T-cell (primary cell): Measurements from ENCODE around the gene SCFD2. TPM values are rescaled to one million over a fixed set of nuclear protein-coding genes. Genes with fewer than 3 reads are reported as not detected.
A peak's percentile ranks its signal among the peaks of the same experiment; 100 is the strongest.

Experiments used
- ATAC-seq, 4 experiments: fragments of 200-7000 bp in 3 of 4; fragments of 150-1000 bp in 1 of 4; cut with Tn5 transposase; replicated peaks in 1 of 4; 1 replicate in 3 of 4; 2 replicates in 1 of 4; pipeline ENCODE4 v1.10.0; 2021; ENCODE audit warnings: moderate library complexity in 3 of 4, mild to moderate bottlenecking in 2 of 4, moderate number of reproducible peaks in 1 of 4
- CTCF ChIA-PET, 2 donors: fragments of 300-600 bp; sonication (Branson Sonifier 250); formaldehyde crosslinking; loops; one replicate each; lab custom pipeline; 2022; ENCODE audit warnings: antibody characterized with exemption in 2 of 2; lab: Charles Lee
- POLR2A ChIA-PET, 2 donors: fragments of 300-600 bp; sonication (Branson Sonifier 250); formaldehyde crosslinking; loops; one replicate each; lab custom pipeline; 2022; ENCODE audit warnings: antibody characterized with exemption in 2 of 2; lab: Charles Lee
- DNase-seq, 35 experiments: peaks; one replicate each; pipeline versions ENCODE4 v3.0.0 to v3.0.0-alpha.2; 2013 to 2023
- H3K27ac ChIP-seq: one replicate; pipeline ENCODE4 v1.5.1; 2013; ENCODE audit warnings: low read length
- H3K27me3 ChIP-seq, 2 experiments: replicated peaks in 1 of 2; 1 replicate in 1 of 2; 2 replicates in 1 of 2; pipeline versions ENCODE4 v1.6.1 to v1.7.0; 2013; ENCODE audit warnings: low read length in 1 of 2, mixed read lengths in 1 of 2; ENCODE audit not compliant: control insufficient read depth in 2 of 2, insufficient read depth in 2 of 2; ENCODE audit errors: extremely low read depth in 1 of 2
- H3K36me3 ChIP-seq, 2 donors: 1 replicate in 1 of 2; 2 replicates in 1 of 2; pipeline versions ENCODE4 v1.6.1 to v1.7.0; 2013; ENCODE audit warnings: low read length in 1 of 2; ENCODE audit not compliant: control insufficient read depth in 2 of 2, insufficient read depth in 1 of 2; ENCODE audit errors: extremely low read depth in 1 of 2
- H3K4me1 ChIP-seq, 2 experiments: 1 replicate in 1 of 2; 2 replicates in 1 of 2; pipeline versions ENCODE4 v1.6.1 to v1.7.0; 2013; ENCODE audit warnings: low read length in 2 of 2, mixed read lengths in 1 of 2; ENCODE audit not compliant: insufficient read depth in 2 of 2, control insufficient read depth in 1 of 2; ENCODE audit errors: extremely low read depth in 1 of 2
- H3K4me3 ChIP-seq, 2 donors: 1 replicate in 1 of 2; 2 replicates in 1 of 2; pipeline versions ENCODE4 v1.5.1 to v1.7.0; 2013; ENCODE audit warnings: mild to moderate bottlenecking in 2 of 2, low read length in 1 of 2, moderate library complexity in 1 of 2; ENCODE audit not compliant: control insufficient read depth in 1 of 2; ENCODE audit errors: extremely low read depth in 1 of 2
- H3K9me3 ChIP-seq: 2 replicates; pipeline ENCODE4 v1.7.0; 2013
- H3K27ac Mint-ChIP-seq, 2 donors: one replicate each; pipeline ENCODE4 v1.8.0; 2020 to 2021; ENCODE audit warnings: mild to moderate bottlenecking in 2 of 2, mixed read lengths in 2 of 2
- H3K27me3 Mint-ChIP-seq, 2 donors: one replicate each; pipeline ENCODE4 v1.8.0; 2021 to 2022; ENCODE audit warnings: mixed read lengths in 2 of 2
- H3K36me3 Mint-ChIP-seq: one replicate; pipeline ENCODE4 v1.8.0; 2021; ENCODE audit warnings: mixed read lengths
- H3K4me1 Mint-ChIP-seq, 3 donors: one replicate each; pipeline ENCODE4 v1.8.0; 2020 to 2022; ENCODE audit warnings: mixed read lengths in 3 of 3, mild to moderate bottlenecking in 1 of 3
- H3K4me3 Mint-ChIP-seq, 3 donors: one replicate each; pipeline ENCODE4 v1.8.0; 2020 to 2022; ENCODE audit warnings: mild to moderate bottlenecking in 3 of 3, mixed read lengths in 3 of 3, moderate library complexity in 3 of 3
- H3K9me3 Mint-ChIP-seq, 3 donors: one replicate each; pipeline ENCODE4 v1.8.0; 2020 to 2022; ENCODE audit warnings: mixed read lengths in 3 of 3
- WGBS: methylation state at CpG from one replicate; pipeline ENCODE4 v1.1.5; 2013; ENCODE audit warnings: missing lambda C conversion rate; ENCODE audit not compliant: insufficient coverage; 5-methylcytosine and 5-hydroxymethylcytosine counted together
- total RNA-seq, 35 experiments: library from RNA in 6 of 35; stranded (reverse) in 6 of 35; fragments of 120-200 nt in 1 of 35; gene quantifications; one replicate each; pipeline versions ENCODE4 v1.2.1 to v1.2.4 and lab custom pipeline; 2013 to 2026

SCFD2 gene
- total RNA-seq, 5 donors from 2014 or later (not counting 1 experiment from before 2014, with no cell fraction given) = 19.0 to 28.9 (median 21.8) TPM

- WGBS = no CpG with 5 or more reads among the region's 3 CpGs
- peaks cover 0 to 4% (median 0%) of the 10 kb centered on the region in 3 donors for H3K9me3 Mint-ChIP-seq
- no peak overlapping the region for H3K27ac Mint-ChIP-seq
- no peak for ATAC-seq
- POLR2A ChIA-PET = no interaction called here
- Histone ChIP-seq H3K9me3 (no peaks in the 10 kb centered on the region), H3K36me3 (peaks cover 0 to 10% of the 10 kb centered on the region in 2 donors), H3K4me1 (no peaks in the 10 kb centered on the region), H3K27me3 (no peaks in the 10 kb centered on the region), H3K27ac (no peak overlapping the region), H3K4me3 (no peak overlapping the region)
- no peaks in the 10 kb centered on the region for H3K4me1 Mint-ChIP-seq
- peaks cover 35% of the 10 kb centered on the region for H3K36me3 Mint-ChIP-seq
- H3K4me3 Mint-ChIP-seq = no peak overlapping the region
- CTCF ChIA-PET = no interaction called here
- no peaks in the 10 kb centered on the region for H3K27me3 Mint-ChIP-seq
- DNase-seq = no peak
Measured at GRCh38 chr4:53208753-53209152, 157.1 kb downstream of the SCFD2 start.

GRCh38 chr4:53205970-53206369 lies 159.9 kb downstream of the SCFD2 start:
- Mint-ChIP-seq H3K4me1 (no peaks in the 10 kb centered on the region), H3K36me3 (peaks cover 26% of the 10 kb centered on the region), H3K4me3 (no peak overlapping the region), H3K27me3 (no peaks in the 10 kb centered on the region), H3K27ac (no peak overlapping the region), H3K9me3 (no peaks in the 10 kb centered on the region)
- Histone ChIP-seq H3K4me1 (no peaks in the 10 kb centered on the region), H3K9me3 (no peaks in the 10 kb centered on the region), H3K27ac (no peak overlapping the region), H3K36me3 (peaks cover 0 to 4% of the 10 kb centered on the region in 2 donors), H3K27me3 (no peaks in the 10 kb centered on the region), H3K4me3 (no peak overlapping the region)
- ChIA-PET CTCF (no interaction called here), POLR2A (no interaction called here)
- ATAC-seq (no peak), DNase-seq (no peak)

- H3K4me3 Mint-ChIP-seq = no peak overlapping the region
- Histone ChIP-seq H3K27ac (no peak overlapping the region), H3K9me3 (no peaks in the 10 kb centered on the region), H3K36me3 (no peaks in the 10 kb centered on the region), H3K4me1 (no peaks in the 10 kb centered on the region), H3K27me3 (no peaks in the 10 kb centered on the region), H3K4me3 (no peak overlapping the region)
- no peak for DNase-seq
- H3K36me3 Mint-ChIP-seq = peaks cover 5% of the 10 kb centered on the region
- H3K9me3 Mint-ChIP-seq = no peaks in the 10 kb centered on the region
- no peaks in the 10 kb centered on the region for H3K27me3 Mint-ChIP-seq
- no peak overlapping the region for H3K27ac Mint-ChIP-seq
- POLR2A ChIA-PET = no interaction called here
- no CpG with 5 or more reads among the region's 1 CpG for WGBS
- H3K4me1 Mint-ChIP-seq = no peaks in the 10 kb centered on the region
- no peak for ATAC-seq
- CTCF ChIA-PET = interaction anchor here (0.6 to 2.0 kb wide), 4 partner anchors 10 to 1034 kb away, joined by 3 to 7 read pairs (median 3); no protein-coding TSS in a partner anchor
Measured at GRCh38 chr4:53199356-53199755, 166.5 kb downstream of the SCFD2 start.

- Mint-ChIP-seq H3K36me3 (no peaks in the 10 kb centered on the region), H3K4me3 (no peak overlapping the region), H3K27me3 (no peaks in the 10 kb centered on the region), H3K27ac (no peak overlapping the region), H3K9me3 (no peaks in the 10 kb centered on the region), H3K4me1 (no peaks in the 10 kb centered on the region)
- Histone ChIP-seq H3K27ac (no peak overlapping the region), H3K27me3 (no peaks in the 10 kb centered on the region), H3K9me3 (no peaks in the 10 kb centered on the region), H3K36me3 (no peaks in the 10 kb centered on the region), H3K4me1 (no peaks in the 10 kb centered on the region), H3K4me3 (no peak overlapping the region)
- POLR2A ChIA-PET = no interaction called here
- CTCF ChIA-PET = interaction anchor here (0.6 to 3.2 kb wide), 14 partner anchors 11 to 1494 kb away, joined by 3 to 24 read pairs (median 5); no protein-coding TSS in a partner anchor
- DNase-seq = no peak
- WGBS = no CpG with 5 or more reads among the region's 1 CpG
- no peak for ATAC-seq
Measured at GRCh38 chr4:53197772-53198142, 168.1 kb downstream of the SCFD2 start.

- Mint-ChIP-seq H3K27me3 (no peaks in the 10 kb centered on the region), H3K27ac (no peak overlapping the region), H3K4me1 (no peaks in the 10 kb centered on the region), H3K4me3 (no peak overlapping the region), H3K36me3 (no peaks in the 10 kb centered on the region), H3K9me3 (no peaks in the 10 kb centered on the region)
- Histone ChIP-seq H3K27ac (no peak overlapping the region), H3K27me3 (no peaks in the 10 kb centered on the region), H3K4me1 (no peaks in the 10 kb centered on the region), H3K36me3 (no peaks in the 10 kb centered on the region), H3K9me3 (no peaks in the 10 kb centered on the region), H3K4me3 (no peak overlapping the region)
- no CpG with 5 or more reads among the region's 4 CpGs for WGBS
- DNase-seq = peak in 2 of 35 experiments; percentile 3 to 71
- CTCF ChIA-PET = interaction anchor here (0.6 to 3.2 kb wide), 16 partner anchors 10 to 1495 kb away, joined by 3 to 24 read pairs (median 5); no protein-coding TSS in a partner anchor
- POLR2A ChIA-PET = no interaction called here
- no peak for ATAC-seq
Measured at GRCh38 chr4:53196882-53197771, 168.7 kb downstream of the SCFD2 start.

- H3K27me3 Mint-ChIP-seq = no peaks in the 10 kb centered on the region
- no peak overlapping the region for H3K27ac Mint-ChIP-seq
- no peaks in the 10 kb centered on the region for H3K27me3 ChIP-seq
- no peak overlapping the region for H3K4me3 ChIP-seq
- H3K27ac ChIP-seq = no peak overlapping the region
- H3K36me3 Mint-ChIP-seq = no peaks in the 10 kb centered on the region
- DNase-seq (no peak), ATAC-seq (no peak)
- no peaks in the 10 kb centered on the region for H3K9me3 Mint-ChIP-seq
- ChIA-PET CTCF (interaction anchor here (0.6 to 3.2 kb wide), 4 partner anchors 9 to 1038 kb away, joined by 5 to 24 read pairs (median 8); no protein-coding TSS in a partner anchor), POLR2A (interaction anchor here in 1 of 2 donors (0.6 kb wide), 1 partner anchor 387 kb away, joined by 4 read pairs; no protein-coding TSS in a partner anchor)
- H3K4me1 Mint-ChIP-seq = no peaks in the 10 kb centered on the region
- WGBS = 100% methylated on average over 4 of the region's 7 CpGs
- no peaks in the 10 kb centered on the region for H3K4me1 ChIP-seq
- H3K9me3 ChIP-seq = no peaks in the 10 kb centered on the region
- no peaks in the 10 kb centered on the region for H3K36me3 ChIP-seq
- H3K4me3 Mint-ChIP-seq = no peak overlapping the region
Measured at GRCh38 chr4:53195815-53196661, 169.8 kb downstream of the SCFD2 start.
